HG03039 (cell line): ENCODE data around the gene HIGD1A.

Experiments
- ATAC-seq: cut with Tn5 transposase; IDR thresholded peaks from one replicate; pipeline ENCODE4 v1.9.1; 2021; ENCODE audit warnings: mild to moderate bottlenecking, moderate library complexity; ENCODE audit not compliant: unreplicated experiment

The HIGD1A gene

DNA sequence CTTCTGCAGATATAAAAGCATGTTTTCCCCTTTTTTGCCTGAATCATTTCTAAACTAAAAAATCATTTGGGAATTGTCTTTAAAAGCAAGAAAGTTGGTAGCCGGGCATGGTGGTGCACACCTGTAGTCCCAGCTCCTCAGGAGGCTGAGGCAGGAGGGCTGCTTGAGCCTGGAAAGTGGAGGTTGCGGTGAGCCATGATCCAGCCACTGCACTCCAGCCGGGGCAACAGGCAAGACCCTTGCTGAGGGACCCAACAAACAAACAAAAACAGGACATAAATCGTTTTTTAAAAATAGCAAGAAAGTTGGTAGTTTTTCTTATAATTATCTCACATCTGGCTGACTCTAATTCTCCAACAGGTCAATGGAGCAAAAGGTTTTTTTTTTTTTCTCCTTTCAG lies 2.5 kb downstream of the HIGD1A start:
- no peak for ATAC-seq

DNA sequence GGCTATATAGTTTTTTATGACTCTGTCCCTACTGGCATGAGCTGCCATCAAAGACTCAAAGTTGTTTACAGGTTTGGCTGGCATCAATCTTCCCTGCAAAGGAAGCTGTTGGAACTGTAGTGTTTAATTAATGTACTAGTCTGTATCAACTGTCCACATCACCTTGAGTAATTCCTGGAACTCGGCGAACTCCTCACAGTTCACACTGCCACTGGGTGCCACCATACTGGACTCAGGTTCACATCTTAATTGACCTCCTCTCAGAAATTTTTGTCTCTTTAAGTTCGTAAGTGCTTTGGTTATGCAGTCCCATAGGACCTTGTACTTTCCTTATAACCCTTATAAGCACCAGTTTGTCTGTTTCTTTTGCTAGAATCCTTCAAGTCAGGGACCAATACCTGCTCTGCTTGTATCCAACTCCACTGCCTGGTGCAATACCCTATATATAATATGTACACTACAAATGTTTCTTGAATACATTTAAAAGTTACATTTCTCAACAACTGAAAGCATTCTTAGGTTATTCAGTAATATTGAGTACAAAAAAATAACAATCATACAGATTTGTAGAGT lies 3.2 kb downstream of the HIGD1A start:
- no peak for ATAC-seq

DNA sequence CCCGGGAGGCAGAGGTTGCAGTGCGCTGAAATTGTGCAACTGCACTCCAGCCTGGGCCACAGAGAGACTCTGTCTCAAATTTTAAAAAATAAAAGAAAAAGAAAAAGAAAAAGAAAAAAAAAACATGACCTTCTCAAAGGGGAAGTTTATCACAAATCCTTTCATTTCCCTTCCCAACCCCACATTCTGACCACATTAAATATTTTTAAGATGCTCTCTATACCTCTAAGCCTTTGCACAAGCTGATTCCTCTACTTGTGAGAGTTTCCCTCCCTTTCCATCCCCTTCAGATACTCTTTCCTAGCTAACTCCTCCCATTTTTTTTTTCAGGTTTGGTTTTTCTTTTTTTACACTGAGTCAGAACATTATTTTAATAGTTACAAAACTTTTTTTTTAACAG lies 4.0 kb downstream of the HIGD1A start:
- ATAC-seq: no peak

DNA sequence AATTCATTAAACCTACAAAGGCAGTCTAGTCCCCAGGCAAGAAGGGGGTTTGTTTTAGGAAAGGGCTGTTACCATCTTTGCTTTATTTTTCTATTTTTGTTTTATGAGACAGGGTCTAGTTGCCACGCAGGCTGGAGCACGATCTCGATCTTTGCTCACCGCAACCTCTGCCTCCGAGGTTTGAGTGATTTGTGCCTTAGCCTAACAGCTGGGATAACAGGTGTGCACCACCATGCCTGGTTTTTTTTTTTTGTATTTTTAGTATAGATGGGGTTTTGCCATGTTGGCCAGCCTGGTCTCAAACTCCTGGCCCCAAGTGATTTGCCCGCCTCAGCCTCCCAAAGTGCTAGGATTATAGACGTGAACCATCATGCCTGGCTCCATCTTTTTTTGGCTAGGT lies 4.9 kb downstream of the HIGD1A start:
- no peak for ATAC-seq

DNA sequence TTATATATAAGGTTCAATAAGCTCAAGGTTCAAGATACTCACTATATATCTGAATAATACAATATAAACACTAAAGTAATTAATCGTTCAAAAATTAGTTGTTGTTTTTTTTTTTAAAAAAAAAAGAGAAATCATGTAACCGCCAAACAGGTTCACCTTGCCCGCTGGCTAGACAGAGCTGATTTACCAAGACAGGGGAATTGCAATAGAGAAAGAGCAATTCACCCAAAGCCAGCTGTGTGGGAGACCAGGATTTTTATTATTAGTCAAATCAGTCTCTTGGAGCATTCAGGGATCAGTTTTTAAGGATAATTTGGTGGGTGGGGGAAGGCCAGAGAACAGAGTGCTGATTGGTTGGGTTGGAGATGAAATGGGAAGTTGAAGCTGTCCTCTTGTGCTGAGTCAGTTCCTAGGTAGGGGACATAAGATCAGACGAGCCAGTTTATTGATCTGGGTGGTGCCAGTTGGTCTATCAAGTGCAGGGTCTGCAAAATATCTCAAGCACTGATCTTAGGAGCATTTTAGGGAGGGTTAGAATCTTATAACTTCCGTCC lies 7.9 kb downstream of the HIGD1A start:
- no peak for ATAC-seq

DNA sequence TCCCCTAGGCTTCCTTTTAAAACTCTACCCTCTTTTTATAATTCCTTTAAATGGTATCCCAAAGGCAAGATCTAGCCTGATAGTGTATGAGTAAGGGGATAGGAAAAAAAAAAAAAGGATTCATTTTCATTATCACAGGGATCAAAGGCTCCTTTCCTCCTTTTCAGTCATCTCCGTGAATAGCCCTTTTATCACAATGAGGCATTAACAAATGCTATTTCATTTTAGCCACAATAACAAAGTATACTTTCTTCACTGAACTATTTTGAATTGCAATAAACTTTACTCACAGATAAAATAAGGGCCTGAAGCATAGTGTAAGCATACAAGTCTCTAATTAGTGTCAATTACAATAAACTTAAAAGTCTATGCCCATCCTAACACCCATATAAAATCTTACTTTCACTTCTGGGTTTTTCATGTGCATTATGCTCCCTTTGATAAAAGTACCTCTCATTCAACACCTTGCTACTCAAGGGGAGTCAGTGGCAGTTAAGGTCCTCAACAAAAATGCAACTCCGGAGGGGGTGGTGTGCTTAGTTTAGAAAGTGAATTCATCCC lies 8.6 kb downstream of the HIGD1A start:
- no peak for ATAC-seq

DNA sequence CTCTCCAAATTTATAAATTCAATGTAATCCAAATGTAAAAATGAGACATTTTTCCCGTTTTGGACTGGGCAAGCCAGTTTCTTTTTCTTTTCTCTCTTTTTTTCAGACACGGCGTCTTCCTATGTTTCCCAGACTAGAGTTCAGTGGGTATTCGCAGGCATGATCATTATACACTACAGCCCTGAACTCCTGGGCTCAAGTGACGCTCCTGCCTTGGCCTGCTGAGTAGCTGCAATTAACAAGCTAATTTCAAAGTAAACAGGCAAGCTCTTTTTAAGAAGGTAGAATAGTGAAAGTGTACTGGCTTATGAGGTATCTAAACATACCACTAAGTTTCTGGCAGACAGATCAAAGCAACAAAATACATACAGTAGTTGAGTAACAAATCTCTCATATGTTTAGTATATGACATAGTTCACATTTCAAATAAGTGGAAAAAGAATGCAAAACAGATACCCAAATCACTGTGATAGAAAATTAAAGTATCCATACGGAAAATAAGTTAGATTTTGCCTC lies 13.5 kb downstream of the HIGD1A start:
- no peak for ATAC-seq

DNA sequence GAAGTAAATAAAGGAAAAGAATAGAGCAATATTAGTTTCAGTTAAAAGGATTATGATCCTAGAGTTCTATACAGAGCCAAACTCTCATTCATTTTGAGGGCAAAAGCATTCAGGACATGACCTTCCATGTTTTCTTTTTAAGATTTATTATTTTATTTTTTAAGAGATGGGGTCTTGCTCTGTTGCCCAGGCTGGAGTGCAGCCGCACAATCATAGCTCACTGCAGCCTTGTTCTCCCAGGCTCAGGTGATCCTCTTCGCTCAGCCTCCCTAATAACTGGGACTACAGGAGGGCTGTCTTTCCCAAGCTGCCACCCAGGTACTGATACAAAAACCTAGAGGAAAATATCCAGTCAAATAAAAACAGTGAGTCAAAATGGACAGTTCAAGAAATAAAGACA lies 17.7 kb downstream of the HIGD1A start:
- no peak for ATAC-seq

DNA sequence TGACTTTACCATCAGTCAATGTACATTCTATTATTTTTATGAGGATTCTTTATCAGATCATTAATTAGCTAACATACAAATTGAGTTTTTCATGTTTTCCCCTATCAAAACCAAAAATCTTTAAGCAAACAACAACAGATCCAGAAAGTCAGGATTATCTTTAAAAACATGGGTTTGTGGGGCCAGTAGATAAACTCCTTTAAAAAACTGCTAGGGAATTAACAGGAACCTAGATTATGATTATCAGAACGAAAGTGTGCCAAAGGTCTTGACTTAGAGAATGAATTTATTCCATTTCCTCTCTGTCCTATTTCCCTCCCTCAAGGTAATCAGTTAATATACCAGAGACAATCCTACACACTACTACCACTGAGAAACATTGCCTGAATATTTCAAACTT lies 18.1 kb downstream of the HIGD1A start:
- no peak for ATAC-seq

DNA sequence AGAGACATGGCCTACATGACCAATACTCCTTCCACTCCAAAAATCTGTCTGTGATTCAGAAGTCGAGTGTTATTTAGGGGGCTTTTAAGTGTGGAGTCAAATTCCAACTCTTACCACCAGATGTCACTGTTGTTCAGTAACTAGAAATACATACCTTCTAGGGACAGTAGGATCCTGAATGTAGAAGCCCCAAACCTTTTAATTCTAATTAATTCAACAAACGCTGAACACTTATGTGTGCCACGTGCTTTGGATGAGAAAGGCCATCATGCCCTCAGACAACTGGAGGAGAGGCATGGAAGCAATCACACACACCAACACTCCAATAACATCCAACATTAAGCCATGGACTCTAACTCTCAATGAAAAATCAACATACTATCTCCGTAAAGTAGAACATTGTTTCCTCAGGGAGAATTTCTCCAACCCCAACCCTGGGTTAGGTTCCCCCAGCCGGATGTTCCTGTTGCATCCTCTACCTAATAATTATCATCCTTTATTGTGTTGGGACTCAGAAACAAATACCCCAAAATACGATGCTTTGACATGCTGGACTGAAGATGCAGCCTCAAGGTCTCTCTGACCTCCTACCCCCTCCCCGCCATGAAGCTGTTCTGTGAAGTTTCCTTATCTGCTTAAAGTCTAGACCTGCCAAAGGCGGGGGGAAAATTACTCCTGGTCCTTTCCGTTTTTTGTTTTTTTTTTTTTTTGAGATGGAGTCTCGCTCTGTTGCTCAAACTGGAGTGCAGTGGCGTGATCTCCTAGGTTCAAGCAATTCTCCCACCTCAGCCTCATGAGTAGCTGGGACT lies 23.2 kb downstream of the HIGD1A start:
- ATAC-seq: no peak

DNA sequence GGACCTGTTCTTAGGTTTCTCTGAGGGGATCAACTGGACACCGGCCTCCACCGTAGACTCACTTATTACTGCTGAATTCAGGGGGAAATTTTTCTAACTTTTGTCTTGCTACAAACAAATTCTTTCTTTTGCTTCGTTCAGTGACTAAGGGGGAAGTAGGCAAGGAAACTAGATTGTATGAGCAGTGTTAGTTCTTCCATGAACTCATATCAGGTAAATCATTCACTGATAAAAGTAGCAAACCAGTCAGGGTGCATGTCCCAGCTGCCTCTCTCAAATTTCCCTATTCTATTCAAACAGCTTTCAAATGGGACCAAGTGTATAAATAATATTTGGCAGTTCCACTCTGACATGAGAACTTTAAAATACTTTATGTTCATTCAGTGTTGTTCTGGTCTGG lies 23.9 kb downstream of the HIGD1A start:
- ATAC-seq: no peak

DNA sequence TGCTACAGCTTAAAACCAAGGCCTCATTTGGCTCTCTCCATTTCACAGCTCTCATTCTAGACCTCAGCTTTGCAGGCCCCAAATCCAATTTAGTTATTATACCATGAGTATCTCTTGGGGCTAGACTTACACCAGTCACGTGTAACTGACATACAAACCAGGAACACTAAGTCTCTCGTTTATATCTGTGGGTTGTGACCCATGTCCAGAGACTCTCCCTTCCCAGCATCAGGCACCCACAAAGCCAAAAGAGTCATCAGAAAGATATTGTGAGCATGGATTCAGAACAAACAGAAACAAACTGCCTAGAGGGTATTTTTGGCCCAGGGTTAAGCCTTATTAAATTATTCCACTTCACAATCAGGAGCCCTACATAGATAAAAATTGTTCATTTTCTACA lies 25.6 kb downstream of the HIGD1A start:
- ATAC-seq: no peak

DNA sequence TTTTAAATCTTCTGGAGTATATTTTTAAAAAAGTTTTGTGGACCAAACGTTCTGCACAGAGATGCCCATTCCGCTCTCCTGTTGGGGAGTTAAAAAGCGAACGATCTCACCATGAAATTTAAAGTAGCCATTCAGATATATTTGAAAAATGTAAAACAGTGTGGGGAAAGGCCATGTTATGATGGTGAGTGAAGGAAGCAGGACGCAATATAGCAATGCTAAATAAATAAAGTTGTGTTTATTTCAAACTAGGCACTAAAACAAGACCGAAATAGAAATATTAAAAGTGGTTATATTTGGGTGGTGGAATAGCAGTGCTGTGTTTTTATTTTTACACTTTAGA lies 30.9 kb downstream of the HIGD1A start:
- peak; percentile 5 for ATAC-seq

DNA sequence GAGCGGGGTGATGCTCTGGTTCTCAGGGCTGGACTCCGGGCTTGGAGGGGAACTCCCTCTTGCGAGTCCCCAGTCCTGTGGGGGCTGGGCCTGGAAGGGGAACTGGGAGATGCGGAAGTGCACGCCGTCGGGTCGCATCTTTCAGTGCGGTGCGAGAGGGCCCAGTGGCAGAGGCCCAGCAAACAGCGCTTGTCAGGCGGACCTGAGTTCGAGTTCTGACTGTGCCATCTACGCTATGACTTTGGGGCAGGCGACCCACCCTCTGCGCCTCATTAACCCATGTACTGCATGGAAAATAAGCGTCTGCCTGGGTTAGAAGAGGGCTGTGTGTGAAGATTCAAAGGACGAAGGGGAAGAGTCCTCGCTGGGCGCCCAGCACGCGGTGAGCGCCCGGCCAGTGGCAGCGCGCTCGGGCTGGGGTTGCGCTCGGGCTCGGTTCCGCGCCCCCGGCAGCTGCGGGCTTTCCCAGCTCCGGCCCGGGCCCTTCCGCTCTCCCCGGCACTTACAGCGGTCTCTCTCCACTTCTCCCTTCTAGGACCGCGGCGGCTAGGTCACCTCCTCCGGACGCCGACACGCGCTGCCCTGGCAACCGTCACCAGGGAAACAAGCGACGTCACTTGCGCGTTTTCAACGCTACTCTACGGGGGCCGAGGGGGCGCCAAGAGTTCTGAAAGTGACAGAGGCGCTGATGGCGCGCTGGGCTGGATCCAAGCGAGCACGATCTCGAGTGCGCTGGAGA lies 31.5 kb downstream of the HIGD1A start, which contains the start of gene CCDC13:
TSS of gene CCDC13 (minus strand) at position 584 of the 739 bp plus-strand sequence. CDS start 14,908 bp downstream, outside the sequence.
- ATAC-seq: peak; percentile 97

DNA sequence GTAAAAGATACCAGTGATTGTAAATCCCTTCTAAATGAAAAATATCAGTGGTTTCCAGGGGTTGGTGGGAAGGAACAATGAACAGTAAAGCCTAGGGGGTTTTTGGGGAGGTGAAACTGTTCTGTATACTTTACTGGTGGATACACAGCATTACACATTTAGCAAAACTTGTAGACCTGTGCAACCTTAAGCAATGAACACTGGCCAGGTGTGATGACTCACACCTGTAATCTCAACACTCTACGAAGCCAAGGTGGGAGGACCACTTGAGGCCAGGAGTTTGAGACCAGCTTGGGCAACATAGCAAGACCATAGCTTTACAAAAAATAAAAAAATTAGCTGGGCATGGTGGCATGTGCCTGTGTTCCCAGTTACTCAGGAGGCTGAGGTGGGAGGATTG lies 33.0 kb downstream of the HIGD1A start:
- no peak for ATAC-seq

DNA sequence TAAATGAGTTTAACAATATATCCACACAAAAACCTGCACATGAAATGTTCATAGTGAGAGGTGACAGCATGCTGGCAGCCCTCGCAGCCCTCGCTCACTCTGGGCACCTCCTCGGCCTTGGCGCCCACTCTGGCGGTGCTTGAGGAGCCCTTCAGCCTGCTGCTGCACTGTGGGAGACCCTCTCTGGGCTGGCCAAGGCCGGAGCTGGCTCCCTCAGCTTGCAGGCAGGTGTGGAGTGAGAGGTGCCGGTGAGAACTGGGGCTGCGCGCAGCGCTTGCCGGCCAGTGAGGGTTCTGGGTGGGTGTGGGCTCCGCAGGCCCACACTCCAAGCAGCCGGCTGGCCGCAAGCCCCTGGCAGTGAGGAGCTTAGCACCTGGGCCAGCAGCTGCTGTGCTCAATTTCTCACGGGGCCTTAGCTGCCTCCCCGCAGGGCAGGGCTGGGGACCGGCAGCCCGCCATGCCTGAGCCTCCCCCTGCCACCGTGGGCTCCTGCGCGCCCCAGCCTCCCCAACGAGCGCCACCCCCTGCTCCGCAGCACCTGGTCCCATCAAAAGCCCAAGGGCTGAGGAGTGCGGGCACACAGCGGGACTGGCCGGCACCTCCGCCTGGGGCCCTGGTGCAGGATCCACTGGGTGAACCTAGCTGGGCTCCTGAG lies 34.7 kb downstream of the HIGD1A start:
- no peak for ATAC-seq

DNA sequence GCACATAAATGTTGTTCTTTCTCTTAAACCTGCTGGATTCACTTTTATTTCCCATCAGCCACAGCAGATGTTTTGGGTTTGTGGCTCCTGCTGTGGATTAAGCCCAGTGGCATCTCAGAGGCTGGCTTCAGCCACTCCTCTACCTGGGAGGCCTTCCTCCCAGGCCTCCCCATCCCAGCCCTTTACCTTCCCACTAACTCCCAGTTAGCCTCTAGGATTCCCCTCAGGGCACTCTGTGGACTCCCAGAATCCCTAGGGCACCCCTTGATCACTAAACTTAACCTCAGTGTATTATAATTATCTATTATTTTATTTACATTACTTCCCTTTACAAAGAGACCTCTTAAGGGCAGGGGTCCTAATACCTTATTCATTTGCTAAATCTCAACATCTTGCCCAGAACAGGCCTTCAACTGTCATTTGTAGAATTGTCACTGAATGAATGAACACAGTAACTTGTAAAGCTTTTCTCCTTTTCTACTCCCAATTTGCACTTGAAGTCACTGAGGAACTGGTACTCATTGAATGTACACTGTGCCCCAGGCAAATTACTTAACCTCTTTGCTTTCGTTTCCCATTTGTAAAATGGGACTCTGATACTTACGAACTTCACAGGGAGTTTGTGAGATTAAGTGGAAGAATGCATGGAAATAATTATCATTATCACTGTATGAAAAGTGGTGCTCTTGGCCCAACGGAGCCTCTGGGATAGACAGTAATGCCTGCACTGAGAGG lies 39.6 kb downstream of the HIGD1A start:
- ATAC-seq: no peak

DNA sequence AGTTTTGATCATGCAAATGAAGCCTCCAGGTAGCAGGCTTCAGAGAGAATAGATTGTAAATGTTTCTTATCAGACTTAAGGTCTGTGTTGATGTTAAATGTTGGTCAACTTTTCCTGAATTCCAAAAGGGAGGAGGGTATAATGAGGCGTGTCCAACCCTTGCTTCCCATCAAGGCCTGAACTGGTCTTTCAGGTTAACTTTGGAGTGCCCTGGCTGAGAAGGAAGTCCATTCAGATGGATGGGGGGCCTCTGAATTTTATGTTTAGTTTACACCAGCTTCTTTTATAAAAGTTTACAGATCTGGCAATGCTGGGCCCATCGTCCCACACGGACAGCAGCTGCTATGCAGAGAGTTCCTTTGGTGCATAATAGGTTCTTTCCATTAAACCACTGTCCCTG lies 40.2 kb downstream of the HIGD1A start:
- no peak for ATAC-seq

DNA sequence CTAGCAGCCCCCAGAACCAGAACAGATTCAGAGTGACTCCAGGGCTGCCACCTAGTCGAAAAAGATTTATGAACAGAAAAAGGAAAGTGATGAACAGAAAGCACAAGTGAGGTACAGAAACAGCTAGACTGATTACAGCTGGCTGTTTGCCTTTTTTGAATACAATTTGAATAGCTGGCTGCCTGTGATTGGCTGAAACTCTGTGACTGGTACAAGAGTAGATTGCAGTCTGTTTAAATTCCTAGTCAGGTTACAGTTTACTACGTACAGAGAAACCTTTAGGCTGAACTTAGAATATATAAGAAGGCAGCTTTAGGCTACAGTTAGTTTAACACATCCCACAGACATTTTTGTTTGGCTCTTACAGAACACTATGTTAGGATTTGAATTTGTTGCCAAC lies 41.3 kb downstream of the HIGD1A start:
- no peak for ATAC-seq
